Mucosa of descending colon (tissue), 3 donors: Measurements from ENCODE around the gene GFAP. TPM values are rescaled to one million over a fixed set of nuclear protein-coding genes. Genes with fewer than 3 reads are reported as not detected.

Experiments used
- ATAC-seq: fragments of 200-7000 bp; cut with Tn5 transposase; one replicate; pipeline ENCODE4 v1.9.1; 2020; ENCODE audit warnings: mild to moderate bottlenecking, moderate library complexity
- DNase-seq, 3 donors: peaks; one replicate each; pipeline ENCODE4 v3.0.0-alpha.2; 2020
- H3K36me3 ChIP-seq: fragments of 200-600 bp; one replicate; pipeline ENCODE4 v1.8.0; 2021; ENCODE audit warnings: low read depth, mild to moderate bottlenecking
- H3K4me1 ChIP-seq: fragments of 200-600 bp; one replicate; pipeline ENCODE4 v1.8.0; 2021; ENCODE audit warnings: low read depth, mild to moderate bottlenecking
- H3K4me3 ChIP-seq: fragments of 200-600 bp; one replicate; pipeline ENCODE4 v1.8.0; 2021; ENCODE audit warnings: mild to moderate bottlenecking
- H3K9me3 ChIP-seq: fragments of 200-600 bp; one replicate; pipeline ENCODE4 v1.8.0; 2021; ENCODE audit warnings: mild to moderate bottlenecking
- CTCF ChIP-seq: fragments of 200-600 bp; IDR thresholded peaks from one replicate; pipeline ENCODE4 v1.8.0; 2022; ENCODE audit warnings: antibody characterized with exemption, mild to moderate bottlenecking
- intact Hi-C, 2 donors: fragments of 100-400 bp; cut with DNase I in 1 of 2; cut with micrococcal nuclease in 1 of 2; formaldehyde crosslinking; loops; one replicate each; pipeline versions ENCODE4 v1.11.0 to v1.11.1; 2022; cut with DNase I, micrococcal nuclease
- total RNA-seq, 3 donors: library from RNA; stranded (reverse); fragmentation: NEBNext Ultra II Directional in 2 of 3; extraction: Animal tissue kit (Norgen Biotek cat#: 25700) in 2 of 3; gene quantifications; one replicate each; pipeline versions ENCODE4 v1.2.1 to v1.2.4, GENCODE V29; 2021 to 2023
- donor health status: DM: no; HTN: no; CAD: no; lungs with moderate emphysema.
- donor health status: DM: no; HTN: no; CAD: no.
- donor health status: DM: no; HTN: yes; CAD: no.

Gene GFAP
- total RNA-seq, 3 donors from 2014 or later: 0.23 to 0.47 TPM; not detected in 1

- Histone ChIP-seq H3K9me3 (no peaks in the 10 kb centered on the region), H3K4me3 (no peak overlapping the region), H3K36me3 (peaks cover 5% of the 10 kb centered on the region), H3K4me1 (no peaks in the 10 kb centered on the region)
- ATAC-seq (no peak), DNase-seq (no peak)
- TF ChIP-seq CTCF: no peak
- intact Hi-C loops: loop anchor here in 1 of 2 donors (2.0 kb wide), 1 partner anchor 91 kb away; no protein-coding TSS in a partner anchor
Observed at GRCh38 chr17:44865931-44866330, 49.4 kb downstream of the GFAP start.

GRCh38 chr17:44865231-44865660 is 50.1 kb downstream of the GFAP start:
- H3K4me3 ChIP-seq: no peak overlapping the region
- H3K36me3 ChIP-seq: peaks cover 7% of the 10 kb centered on the region
- intact Hi-C loops: loop anchor here in 1 of 2 donors (2.0 kb wide), 1 partner anchor 90 kb away; no protein-coding TSS in a partner anchor
- ATAC-seq (peak; percentile 84), DNase-seq (peak in 2 of 3 donors; percentile 37 to 80)
- H3K9me3 ChIP-seq: no peaks in the 10 kb centered on the region
- TF ChIP-seq CTCF: peak; percentile 67
- no peaks in the 10 kb centered on the region for H3K4me1 ChIP-seq

GRCh38 chr17:44864831-44865230 is 50.5 kb downstream of the GFAP start:
- TF ChIP-seq CTCF: no peak
- no peak for ATAC-seq
- H3K4me1 ChIP-seq: no peaks in the 10 kb centered on the region

GRCh38 chr17:44863061-44863918 is 52.0 kb downstream of the GFAP start:
- ATAC-seq: no peak
- no peak for TF ChIP-seq CTCF
- Histone ChIP-seq H3K4me3 (no peak overlapping the region), H3K9me3 (no peaks in the 10 kb centered on the region), H3K4me1 (no peaks in the 10 kb centered on the region), H3K36me3 (peaks cover 12% of the 10 kb centered on the region)
- intact Hi-C loops: no loop called here
- no peak for DNase-seq

More at GRCh38 chr17:44864831-44865230, 50.5 kb downstream of the GFAP start:
- Histone ChIP-seq H3K4me3 (no peak overlapping the region), H3K36me3 (peaks cover 9% of the 10 kb centered on the region), H3K9me3 (no peaks in the 10 kb centered on the region)
- intact Hi-C loops: loop anchor here in 1 of 2 donors (2.0 kb wide), 1 partner anchor 90 kb away; no protein-coding TSS in a partner anchor
- no peak for DNase-seq

GRCh38 chr17:44862278-44862914 is 52.9 kb downstream of the GFAP start:
- TF ChIP-seq CTCF: no peak
- intact Hi-C loops: no loop called here
- no peak overlapping the region for H3K4me3 ChIP-seq
- H3K36me3 ChIP-seq: peaks cover 12% of the 10 kb centered on the region
- H3K9me3 ChIP-seq: no peaks in the 10 kb centered on the region
- no peak for ATAC-seq
- H3K4me1 ChIP-seq: no peaks in the 10 kb centered on the region
- DNase-seq: no peak
